K562 (cell line): ENCODE data around the gene CCDC82.

Experiments
- CREB5 ChIP-seq: fragments of 250-450 bp; sonication (Bioruptor Pico); IDR thresholded peaks from 2 replicates; pipeline ENCODE4 v1.5.0; 2020; ENCODE audit warnings: mild to moderate bottlenecking
- CTCF ChIP-seq, 3 experiments: IDR thresholded peaks in 2 of 3; conservative IDR thresholded peaks in 1 of 3; 2 replicates each; pipeline ENCODE4 v1.5.1; 2011 to 2012; ENCODE audit warnings: low read length in 3 of 3, mild to moderate bottlenecking in 3 of 3, control low read depth in 2 of 3, improper control_type of control experiment in 1 of 3, inconsistent platforms in 1 of 3, low read depth in 1 of 3, mixed read lengths in 1 of 3, moderate library complexity in 1 of 3; ENCODE audit not compliant: insufficient read depth in 2 of 3
- FOS ChIP-seq: IDR thresholded peaks from 3 replicates; pipeline ENCODE4 v1.6.1; 2011; ENCODE audit not compliant: insufficient read length; ENCODE audit errors: extremely low read depth
- GATAD2A ChIP-seq: fragments of 450-650 bp; IDR thresholded peaks from 2 replicates; pipeline ENCODE4 v1.6.1; 2017
- NR1H2 ChIP-seq: sonication (generic); formaldehyde crosslinking; IDR thresholded peaks from 2 replicates; pipeline ENCODE4 v1.4.0; 2020; ENCODE audit warnings: mild to moderate bottlenecking, missing genetic modification reagents
- PKNOX1 ChIP-seq: fragments of 450-650 bp; IDR thresholded peaks from 2 replicates; pipeline ENCODE4 v1.6.1; 2016
- RFX5 ChIP-seq: IDR thresholded peaks from 2 replicates; pipeline ENCODE4 v1.6.1; 2011; ENCODE audit warnings: low read depth, mild to moderate bottlenecking, improper control_type of control experiment, low read length
- USF1 ChIP-seq: sonication (generic); formaldehyde crosslinking; IDR thresholded peaks from 2 replicates; pipeline ENCODE4 v1.9.0; 2022; ENCODE audit warnings: mild to moderate bottlenecking, missing genetic modification reagents
- USF2 ChIP-seq: sonication (generic); formaldehyde crosslinking; IDR thresholded peaks from 2 replicates; pipeline ENCODE4 v1.5.0; 2020; ENCODE audit warnings: missing genetic modification reagents
- ZBTB12 ChIP-seq: fragments of 250-450 bp; sonication (Bioruptor Pico); IDR thresholded peaks from 2 replicates; pipeline ENCODE4 v1.4.0; 2020
- ZNF274 ChIP-seq: IDR thresholded peaks from 2 replicates; pipeline ENCODE4 v1.6.1; 2011; ENCODE audit warnings: low read depth, mild to moderate bottlenecking, low read length, moderate library complexity, borderline replicate concordance

- TF ChIP-seq RFX5 (no peak), GATAD2A (no peak), NR1H2 (CRISPR knock-in tag) (no peak), USF1 (CRISPR knock-in tag) (no peak), USF2 (CRISPR knock-in tag) (no peak), CTCF (IDR thresholded peaks at IDR 0.05 in 2 of 3, conservative IDR thresholded peaks at IDR 0.05 in 1 of 3; ENCODE audit: insufficient read depth in 2 of 3, low read depth in 1 of 3, low read length in 3 of 3) (no peak), PKNOX1 (no peak), ZBTB12 (CRISPR knock-in tag) (no peak), CREB5 (CRISPR knock-in tag) (no peak), FOS (no peak), ZNF274 (no peak)
Measured at GRCh38 chr11:96313163-96313562, 76.5 kb downstream of the CCDC82 start.
